Measurements from ENCODE around the gene COL13A1.

DNA sequence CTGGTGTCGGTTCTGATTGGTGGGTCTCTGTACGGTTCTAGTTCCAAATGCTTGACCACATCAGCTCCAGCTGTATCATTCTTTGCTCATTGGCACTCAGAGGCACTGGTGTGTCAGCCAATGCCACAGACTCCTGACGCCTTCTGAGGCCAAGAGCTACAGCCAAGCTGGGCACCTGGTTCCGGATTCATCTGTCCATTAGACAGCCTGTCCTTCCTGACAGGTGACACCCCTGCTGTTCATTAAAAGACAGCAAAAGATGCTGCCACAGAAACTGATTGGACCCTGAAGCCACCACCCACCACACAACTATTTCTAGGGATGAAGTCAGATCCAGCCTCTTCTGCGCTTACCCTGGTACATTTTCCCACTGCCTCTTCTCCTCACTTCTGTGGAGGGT is 35.6 kb downstream of the COL13A1 start:
- TF ChIP-seq, protein P1, sequence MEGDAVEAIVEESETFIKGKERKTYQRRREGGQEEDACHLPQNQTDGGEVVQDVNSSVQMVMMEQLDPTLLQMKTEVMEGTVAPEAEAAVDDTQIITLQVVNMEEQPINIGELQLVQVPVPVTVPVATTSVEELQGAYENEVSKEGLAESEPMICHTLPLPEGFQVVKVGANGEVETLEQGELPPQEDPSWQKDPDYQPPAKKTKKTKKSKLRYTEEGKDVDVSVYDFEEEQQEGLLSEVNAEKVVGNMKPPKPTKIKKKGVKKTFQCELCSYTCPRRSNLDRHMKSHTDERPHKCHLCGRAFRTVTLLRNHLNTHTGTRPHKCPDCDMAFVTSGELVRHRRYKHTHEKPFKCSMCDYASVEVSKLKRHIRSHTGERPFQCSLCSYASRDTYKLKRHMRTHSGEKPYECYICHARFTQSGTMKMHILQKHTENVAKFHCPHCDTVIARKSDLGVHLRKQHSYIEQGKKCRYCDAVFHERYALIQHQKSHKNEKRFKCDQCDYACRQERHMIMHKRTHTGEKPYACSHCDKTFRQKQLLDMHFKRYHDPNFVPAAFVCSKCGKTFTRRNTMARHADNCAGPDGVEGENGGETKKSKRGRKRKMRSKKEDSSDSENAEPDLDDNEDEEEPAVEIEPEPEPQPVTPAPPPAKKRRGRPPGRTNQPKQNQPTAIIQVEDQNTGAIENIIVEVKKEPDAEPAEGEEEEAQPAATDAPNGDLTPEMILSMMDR (conservative IDR thresholded peaks at IDR 0.05; ENCODE audit: low read depth in 2 of 2) = no peak
- TF ChIP-seq JUNB (IDR thresholded peaks at IDR 0.05; ENCODE audit: unreplicated experiment) = no peak
- no peak for TF ChIP-seq EZH2 (IDR thresholded peaks at IDR 0.05; ENCODE audit: low read depth, unreplicated experiment)
- TF ChIP-seq EZH2phosphoT487 (IDR thresholded peaks at IDR 0.05; ENCODE audit: unreplicated experiment) = no peak
- no peak for TF ChIP-seq POLR2AphosphoS5 (IDR thresholded peaks at IDR 0.05; ENCODE audit: low read depth)
- TF ChIP-seq STAT1 (IDR thresholded peaks at IDR 0.05; ENCODE audit: unreplicated experiment) = no peak
